ENCODE results near the gene KCNQ1. TPM values are rescaled to one million over a fixed set of nuclear protein-coding genes. Genes with fewer than 3 reads are reported as not detected.

KCNQ1 gene
- polyA plus RNA-seq, 1 donor from 2014 or later = not detected

DNA sequence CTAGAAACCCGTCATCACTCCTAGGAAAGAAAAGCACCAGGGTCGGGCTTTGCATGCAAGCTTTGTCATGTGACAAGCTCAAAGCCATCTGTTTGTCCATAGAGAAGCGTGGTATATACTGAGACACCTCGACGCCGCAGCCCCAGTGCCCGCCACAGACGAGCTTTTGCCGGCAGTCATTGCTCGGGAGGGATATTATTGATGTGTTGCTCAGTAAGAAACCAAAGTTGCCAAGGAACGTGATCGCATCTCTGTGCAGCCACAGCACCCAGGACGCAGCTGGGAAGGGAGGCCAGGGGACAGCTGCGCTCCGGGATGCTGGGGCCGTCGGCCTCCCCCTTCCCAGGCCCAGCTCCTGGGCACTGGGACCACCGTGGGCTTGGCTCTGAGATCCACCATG lies 344.5 kb downstream of the KCNQ1 start (continued):
- TF ChIP-seq POLR2AphosphoS5 (IDR thresholded peaks at IDR 0.05) (no peak), EP300 (conservative IDR thresholded peaks at IDR 0.05; ENCODE audit: poor library complexity, severe bottlenecking) (no peak)

GRCh38 chr11:2789791-2790567 lies 345.2 kb downstream of the KCNQ1 start:
- no peaks in the 10 kb centered on the region for H3F3A ChIP-seq (ENCODE audit: insufficient read depth, low read length, poor library complexity, severe bottlenecking)
- no peak overlapping the region for H2AFZ ChIP-seq (ENCODE audit: low read depth, low read length)
- H3K4me3 ChIP-seq (ENCODE audit: low read length) = no peak overlapping the region
- H3K4me2 ChIP-seq (ENCODE audit: low read length) = no peak overlapping the region
- TF ChIP-seq POLR2AphosphoS5 (IDR thresholded peaks at IDR 0.05) (no peak), RAD21 (conservative IDR thresholded peaks at IDR 0.05) (no peak), TAF1 (IDR thresholded peaks at IDR 0.05; ENCODE audit: low read depth) (no peak), SMC3 (conservative IDR thresholded peaks at IDR 0.05; ENCODE audit: poor library complexity) (no peak), EP300 (conservative IDR thresholded peaks at IDR 0.05; ENCODE audit: poor library complexity, severe bottlenecking) (no peak), EZH2 (IDR thresholded peaks at IDR 0.05; ENCODE audit: borderline replicate concordance, insufficient read depth, low read length, poor library complexity, severe bottlenecking) (no peak), MXI1 (conservative IDR thresholded peaks at IDR 0.05; ENCODE audit: poor library complexity, severe bottlenecking) (no peak)
- TF ChIP-seq, protein P1, sequence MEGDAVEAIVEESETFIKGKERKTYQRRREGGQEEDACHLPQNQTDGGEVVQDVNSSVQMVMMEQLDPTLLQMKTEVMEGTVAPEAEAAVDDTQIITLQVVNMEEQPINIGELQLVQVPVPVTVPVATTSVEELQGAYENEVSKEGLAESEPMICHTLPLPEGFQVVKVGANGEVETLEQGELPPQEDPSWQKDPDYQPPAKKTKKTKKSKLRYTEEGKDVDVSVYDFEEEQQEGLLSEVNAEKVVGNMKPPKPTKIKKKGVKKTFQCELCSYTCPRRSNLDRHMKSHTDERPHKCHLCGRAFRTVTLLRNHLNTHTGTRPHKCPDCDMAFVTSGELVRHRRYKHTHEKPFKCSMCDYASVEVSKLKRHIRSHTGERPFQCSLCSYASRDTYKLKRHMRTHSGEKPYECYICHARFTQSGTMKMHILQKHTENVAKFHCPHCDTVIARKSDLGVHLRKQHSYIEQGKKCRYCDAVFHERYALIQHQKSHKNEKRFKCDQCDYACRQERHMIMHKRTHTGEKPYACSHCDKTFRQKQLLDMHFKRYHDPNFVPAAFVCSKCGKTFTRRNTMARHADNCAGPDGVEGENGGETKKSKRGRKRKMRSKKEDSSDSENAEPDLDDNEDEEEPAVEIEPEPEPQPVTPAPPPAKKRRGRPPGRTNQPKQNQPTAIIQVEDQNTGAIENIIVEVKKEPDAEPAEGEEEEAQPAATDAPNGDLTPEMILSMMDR (IDR thresholded peaks at IDR 0.05; ENCODE audit: poor library complexity, severe bottlenecking) = no peak
- TF ChIP-seq, protein P2, sequence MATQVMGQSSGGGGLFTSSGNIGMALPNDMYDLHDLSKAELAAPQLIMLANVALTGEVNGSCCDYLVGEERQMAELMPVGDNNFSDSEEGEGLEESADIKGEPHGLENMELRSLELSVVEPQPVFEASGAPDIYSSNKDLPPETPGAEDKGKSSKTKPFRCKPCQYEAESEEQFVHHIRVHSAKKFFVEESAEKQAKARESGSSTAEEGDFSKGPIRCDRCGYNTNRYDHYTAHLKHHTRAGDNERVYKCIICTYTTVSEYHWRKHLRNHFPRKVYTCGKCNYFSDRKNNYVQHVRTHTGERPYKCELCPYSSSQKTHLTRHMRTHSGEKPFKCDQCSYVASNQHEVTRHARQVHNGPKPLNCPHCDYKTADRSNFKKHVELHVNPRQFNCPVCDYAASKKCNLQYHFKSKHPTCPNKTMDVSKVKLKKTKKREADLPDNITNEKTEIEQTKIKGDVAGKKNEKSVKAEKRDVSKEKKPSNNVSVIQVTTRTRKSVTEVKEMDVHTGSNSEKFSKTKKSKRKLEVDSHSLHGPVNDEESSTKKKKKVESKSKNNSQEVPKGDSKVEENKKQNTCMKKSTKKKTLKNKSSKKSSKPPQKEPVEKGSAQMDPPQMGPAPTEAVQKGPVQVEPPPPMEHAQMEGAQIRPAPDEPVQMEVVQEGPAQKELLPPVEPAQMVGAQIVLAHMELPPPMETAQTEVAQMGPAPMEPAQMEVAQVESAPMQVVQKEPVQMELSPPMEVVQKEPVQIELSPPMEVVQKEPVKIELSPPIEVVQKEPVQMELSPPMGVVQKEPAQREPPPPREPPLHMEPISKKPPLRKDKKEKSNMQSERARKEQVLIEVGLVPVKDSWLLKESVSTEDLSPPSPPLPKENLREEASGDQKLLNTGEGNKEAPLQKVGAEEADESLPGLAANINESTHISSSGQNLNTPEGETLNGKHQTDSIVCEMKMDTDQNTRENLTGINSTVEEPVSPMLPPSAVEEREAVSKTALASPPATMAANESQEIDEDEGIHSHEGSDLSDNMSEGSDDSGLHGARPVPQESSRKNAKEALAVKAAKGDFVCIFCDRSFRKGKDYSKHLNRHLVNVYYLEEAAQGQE (IDR thresholded peaks at IDR 0.05; ENCODE audit: borderline replicate concordance) = no peak
- peaks cover 9% of the 10 kb centered on the region for H3K9me3 ChIP-seq (ENCODE audit: low read length)
- H3K79me2 ChIP-seq (replicated peaks; ENCODE audit: insufficient read depth, low read length) = no peaks in the 10 kb centered on the region
- no peaks in the 10 kb centered on the region for H3K36me3 ChIP-seq (ENCODE audit: insufficient read depth, low read length)
- H3K9me2 ChIP-seq (ENCODE audit: insufficient read depth, low read length) = no peaks in the 10 kb centered on the region
- no peak overlapping the region for H3K9ac ChIP-seq (ENCODE audit: low read length)
- no peaks in the 10 kb centered on the region for H3K27me3 ChIP-seq (ENCODE audit: insufficient read depth, low read depth, low read length)
- no peak overlapping the region for H3K27ac ChIP-seq (ENCODE audit: low read length)
- H4K20me1 ChIP-seq (ENCODE audit: insufficient read depth) = no peaks in the 10 kb centered on the region

- Histone ChIP-seq H3F3A (ENCODE audit: insufficient read depth, low read length, poor library complexity, severe bottlenecking) (no peaks in the 10 kb centered on the region), H3K27me3 (ENCODE audit: insufficient read depth, low read depth, low read length) (no peaks in the 10 kb centered on the region), H3K79me2 (replicated peaks; ENCODE audit: insufficient read depth, low read length) (no peaks in the 10 kb centered on the region), H3K9me2 (ENCODE audit: insufficient read depth, low read length) (no peaks in the 10 kb centered on the region), H3K27ac (ENCODE audit: low read length) (no peak overlapping the region), H3K4me2 (ENCODE audit: low read length) (no peak overlapping the region), H2AFZ (ENCODE audit: low read depth, low read length) (no peak overlapping the region), H4K20me1 (ENCODE audit: insufficient read depth) (no peaks in the 10 kb centered on the region), H3K36me3 (ENCODE audit: insufficient read depth, low read length) (no peaks in the 10 kb centered on the region), H3K4me3 (ENCODE audit: low read length) (no peak overlapping the region), H3K9ac (ENCODE audit: low read length) (no peak overlapping the region), H3K9me3 (ENCODE audit: low read length) (peaks cover 9% of the 10 kb centered on the region)
- TF ChIP-seq SMC3 (conservative IDR thresholded peaks at IDR 0.05; ENCODE audit: poor library complexity) (no peak), RAD21 (conservative IDR thresholded peaks at IDR 0.05) (no peak), MXI1 (conservative IDR thresholded peaks at IDR 0.05; ENCODE audit: poor library complexity, severe bottlenecking) (no peak)
- TF ChIP-seq, protein P1 (IDR thresholded peaks at IDR 0.05; ENCODE audit: poor library complexity, severe bottlenecking) = no peak
Measured at GRCh38 chr11:2790568-2790921, 345.7 kb downstream of the KCNQ1 start.

All from neural cell (in vitro differentiated cells).